ENCODE measurements around the gene PAX7.

Gene PAX7

GRCh38 chr1:18654599-18654998 is 24.0 kb downstream of the PAX7 start:
- TF ChIP-seq ZFX (IDR thresholded peaks at IDR 0.05; ENCODE audit: borderline replicate concordance) (no peak), CTCF (IDR thresholded peaks at IDR 0.05) (no peak)
- H3K27ac ChIP-seq = no peak overlapping the region

- no peak overlapping the region for H3K27ac ChIP-seq
Observed at GRCh38 chr1:18657506-18658201, 27.0 kb downstream of the PAX7 start.

GRCh38 chr1:18658831-18659230 is 28.2 kb downstream of the PAX7 start:
- no peak overlapping the region for H3K27ac ChIP-seq
- TF ChIP-seq CTCF (IDR thresholded peaks at IDR 0.05) = no peak
- TF ChIP-seq ZFX (IDR thresholded peaks at IDR 0.05; ENCODE audit: borderline replicate concordance) = no peak

More at GRCh38 chr1:18657506-18658201, 27.0 kb downstream of the PAX7 start:
- TF ChIP-seq CTCF (IDR thresholded peaks at IDR 0.05) (no peak), ZFX (IDR thresholded peaks at IDR 0.05; ENCODE audit: borderline replicate concordance) (no peak)

GRCh38 chr1:18661404-18662285 is 31.0 kb downstream of the PAX7 start:
- TF ChIP-seq CTCF (IDR thresholded peaks at IDR 0.05) (no peak), ZFX (IDR thresholded peaks at IDR 0.05; ENCODE audit: borderline replicate concordance) (no peak)
- no peak overlapping the region for H3K27ac ChIP-seq

GRCh38 chr1:18662286-18662639 is 31.6 kb downstream of the PAX7 start:
- no peak overlapping the region for H3K27ac ChIP-seq
- TF ChIP-seq ZFX (IDR thresholded peaks at IDR 0.05; ENCODE audit: borderline replicate concordance) (no peak), CTCF (IDR thresholded peaks at IDR 0.05) (no peak)

GRCh38 chr1:18666317-18666920 is 35.8 kb downstream of the PAX7 start:
- TF ChIP-seq ZFX (IDR thresholded peaks at IDR 0.05; ENCODE audit: borderline replicate concordance) (no peak), CTCF (IDR thresholded peaks at IDR 0.05) (no peak)
- no peak overlapping the region for H3K27ac ChIP-seq
